ENCODE measurements around the gene CCDC196.

DNA sequence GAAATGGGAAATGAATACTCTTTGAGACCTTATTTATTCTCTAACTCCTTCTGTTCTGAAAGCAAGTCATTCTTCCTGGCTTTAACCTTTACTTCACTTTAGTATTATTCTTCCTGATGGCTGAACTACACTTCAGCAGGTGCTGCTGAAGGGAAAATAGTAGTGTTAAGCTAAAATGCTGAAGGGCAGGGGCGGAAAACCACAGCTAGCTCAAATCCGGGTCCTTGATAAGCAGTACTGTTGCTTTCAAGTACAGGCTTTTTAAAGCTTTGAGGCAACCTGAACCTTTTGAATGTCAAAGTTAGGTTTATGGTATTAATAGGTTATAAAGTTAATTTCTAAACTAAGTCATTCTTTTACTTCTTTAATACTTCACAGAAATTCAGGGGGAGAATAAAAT lies 10.7 kb downstream of the CCDC196 start:
- no peak for TF ChIP-seq EZH2 (IDR thresholded peaks at IDR 0.05; ENCODE audit: low read length)
- TF ChIP-seq, protein P1, sequence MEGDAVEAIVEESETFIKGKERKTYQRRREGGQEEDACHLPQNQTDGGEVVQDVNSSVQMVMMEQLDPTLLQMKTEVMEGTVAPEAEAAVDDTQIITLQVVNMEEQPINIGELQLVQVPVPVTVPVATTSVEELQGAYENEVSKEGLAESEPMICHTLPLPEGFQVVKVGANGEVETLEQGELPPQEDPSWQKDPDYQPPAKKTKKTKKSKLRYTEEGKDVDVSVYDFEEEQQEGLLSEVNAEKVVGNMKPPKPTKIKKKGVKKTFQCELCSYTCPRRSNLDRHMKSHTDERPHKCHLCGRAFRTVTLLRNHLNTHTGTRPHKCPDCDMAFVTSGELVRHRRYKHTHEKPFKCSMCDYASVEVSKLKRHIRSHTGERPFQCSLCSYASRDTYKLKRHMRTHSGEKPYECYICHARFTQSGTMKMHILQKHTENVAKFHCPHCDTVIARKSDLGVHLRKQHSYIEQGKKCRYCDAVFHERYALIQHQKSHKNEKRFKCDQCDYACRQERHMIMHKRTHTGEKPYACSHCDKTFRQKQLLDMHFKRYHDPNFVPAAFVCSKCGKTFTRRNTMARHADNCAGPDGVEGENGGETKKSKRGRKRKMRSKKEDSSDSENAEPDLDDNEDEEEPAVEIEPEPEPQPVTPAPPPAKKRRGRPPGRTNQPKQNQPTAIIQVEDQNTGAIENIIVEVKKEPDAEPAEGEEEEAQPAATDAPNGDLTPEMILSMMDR (optimal IDR thresholded peaks at IDR 0.05 in 1 of 3, IDR thresholded peaks at IDR 0.05 in 1 of 3, conservative IDR thresholded peaks at IDR 0.05 in 1 of 3; ENCODE audit: extremely low read depth in 1 of 3, insufficient read depth in 2 of 3, low read length in 3 of 3): no peak

Data from keratinocyte (primary cell).